DOHH2 (cell line): ENCODE measurements around the gene ZFAND4.
"Not testable (repeated sequence)": the region's sequence is repeated elsewhere in the genome, so short reads cannot be mapped to it uniquely, and the experiment has no call there.

Source experiments
- EZH2phosphoT487 ChIP-seq: fragments of 200-600 bp; sonication (generic); IDR thresholded peaks from 2 replicates; pipeline ENCODE4 v1.6.1; 2017; ENCODE audit warnings: borderline replicate concordance, mild to moderate bottlenecking, antibody characterized with exemption, low read length, moderate library complexity, mixed read lengths
- TF ChIP-seq, protein P1 (sequence below): fragments of 200-600 bp; sonication (generic); IDR thresholded peaks from one replicate; pipeline ENCODE4 v1.5.1; 2014; ENCODE audit warnings: antibody characterized with exemption, mild to moderate bottlenecking, low read depth, low read length; ENCODE audit not compliant: poor library complexity, severe bottlenecking

DNA sequence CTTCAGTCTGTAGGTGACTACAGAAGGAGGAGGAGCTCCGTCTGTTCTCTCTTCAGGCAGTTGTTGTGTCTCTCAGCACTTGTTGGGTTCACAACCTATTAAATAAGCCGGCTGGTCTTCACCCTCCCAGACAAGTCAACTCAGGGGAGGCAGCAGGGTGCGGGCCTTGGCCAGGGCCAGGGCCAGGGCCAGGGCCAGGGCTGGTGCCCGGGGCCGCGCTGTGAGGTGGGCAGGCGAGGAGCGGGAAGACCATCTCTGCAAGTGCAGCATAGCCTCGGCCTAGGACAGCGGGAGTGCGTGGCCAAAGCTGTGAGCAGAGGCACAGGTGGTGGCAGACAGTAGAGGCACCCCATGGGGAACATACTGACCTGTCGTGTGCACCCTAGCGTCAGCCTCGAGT is 5.9 kb upstream of the ZFAND4 start:
- TF ChIP-seq, protein P1, sequence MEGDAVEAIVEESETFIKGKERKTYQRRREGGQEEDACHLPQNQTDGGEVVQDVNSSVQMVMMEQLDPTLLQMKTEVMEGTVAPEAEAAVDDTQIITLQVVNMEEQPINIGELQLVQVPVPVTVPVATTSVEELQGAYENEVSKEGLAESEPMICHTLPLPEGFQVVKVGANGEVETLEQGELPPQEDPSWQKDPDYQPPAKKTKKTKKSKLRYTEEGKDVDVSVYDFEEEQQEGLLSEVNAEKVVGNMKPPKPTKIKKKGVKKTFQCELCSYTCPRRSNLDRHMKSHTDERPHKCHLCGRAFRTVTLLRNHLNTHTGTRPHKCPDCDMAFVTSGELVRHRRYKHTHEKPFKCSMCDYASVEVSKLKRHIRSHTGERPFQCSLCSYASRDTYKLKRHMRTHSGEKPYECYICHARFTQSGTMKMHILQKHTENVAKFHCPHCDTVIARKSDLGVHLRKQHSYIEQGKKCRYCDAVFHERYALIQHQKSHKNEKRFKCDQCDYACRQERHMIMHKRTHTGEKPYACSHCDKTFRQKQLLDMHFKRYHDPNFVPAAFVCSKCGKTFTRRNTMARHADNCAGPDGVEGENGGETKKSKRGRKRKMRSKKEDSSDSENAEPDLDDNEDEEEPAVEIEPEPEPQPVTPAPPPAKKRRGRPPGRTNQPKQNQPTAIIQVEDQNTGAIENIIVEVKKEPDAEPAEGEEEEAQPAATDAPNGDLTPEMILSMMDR: not testable (repeated sequence)
- not testable (repeated sequence) for TF ChIP-seq EZH2phosphoT487
